GM19239 (cell line): ENCODE results near the gene AP4E1.
"Not testable (repeated sequence)": the region's sequence is repeated elsewhere in the genome, so short reads cannot be mapped to it uniquely, and the experiment has no call there.

Source experiments
- DNase-seq: peaks from one replicate; pipeline ENCODE4 v3.0.0; 2011; ENCODE audit warnings: low spot score; ENCODE audit not compliant: insufficient read length
- FAIRE-seq: peaks from 2 replicates; lab custom pipeline; 2011; peaks lifted over from hg19 to GRCh38; lab: Jason Lieb, UNC

AP4E1 gene

GRCh38 chr15:51006336-51006985 lies 98.0 kb downstream of the AP4E1 start:
- FAIRE-seq (peak; percentile 52), DNase-seq (no peak)

DNA sequence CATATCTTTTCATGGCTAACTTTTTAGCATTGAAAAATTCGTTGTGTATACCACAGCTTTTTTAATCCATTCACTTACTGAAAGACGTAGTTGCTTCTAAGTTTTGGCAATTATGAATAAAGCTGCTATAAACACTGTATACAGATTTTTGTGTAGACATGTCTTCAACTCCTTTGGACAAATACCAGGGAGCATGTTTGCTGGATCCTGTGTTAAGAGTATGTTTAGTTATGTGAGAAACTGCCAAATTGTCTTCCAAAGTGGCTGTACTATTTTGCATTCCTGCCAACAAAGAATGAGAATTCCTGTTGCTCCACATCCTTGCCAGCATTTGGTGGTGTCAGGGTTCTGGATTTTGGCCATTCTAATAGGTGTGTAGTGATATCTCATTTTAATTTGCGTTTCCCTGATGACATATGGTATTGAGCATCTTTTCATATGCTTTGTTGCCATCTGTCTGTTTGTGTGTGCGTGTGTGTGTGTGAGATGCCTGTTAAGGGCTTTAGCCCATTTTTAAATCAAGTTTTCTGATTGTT lies 98.7 kb downstream of the AP4E1 start:
- DNase-seq, result no peak
- no peak for FAIRE-seq

GRCh38 chr15:51011212-51011611 lies 102.7 kb downstream of the AP4E1 start:
- FAIRE-seq, result no peak
- DNase-seq, result no peak

GRCh38 chr15:51016615-51017014 lies 108.1 kb downstream of the AP4E1 start:
- DNase-seq, result no peak
- no peak for FAIRE-seq

GRCh38 chr15:51022206-51022605 lies 113.7 kb downstream of the AP4E1 start:
- DNase-seq, result no peak
- FAIRE-seq, result no peak

DNA sequence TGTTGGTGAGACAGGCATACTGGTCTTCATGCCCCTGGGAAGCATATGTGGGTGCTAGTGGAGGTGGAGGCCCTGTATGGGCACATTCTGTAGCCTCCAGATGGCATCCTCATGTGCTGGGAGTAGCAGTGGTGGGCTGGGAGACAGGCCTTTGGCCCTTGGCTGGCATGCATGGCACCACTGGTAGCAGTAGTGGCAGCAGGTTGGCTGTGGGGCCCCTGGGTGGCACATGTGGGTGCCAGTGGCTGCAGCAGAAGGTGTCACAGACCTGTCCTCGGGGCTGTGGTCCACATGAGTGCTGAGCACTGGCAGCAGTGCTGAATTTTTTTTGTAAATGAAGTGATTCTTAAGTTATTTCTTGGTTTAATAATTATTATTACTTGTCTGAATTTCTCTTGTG lies 115.0 kb downstream of the AP4E1 start:
- no peak for FAIRE-seq
- DNase-seq, result no peak

DNA sequence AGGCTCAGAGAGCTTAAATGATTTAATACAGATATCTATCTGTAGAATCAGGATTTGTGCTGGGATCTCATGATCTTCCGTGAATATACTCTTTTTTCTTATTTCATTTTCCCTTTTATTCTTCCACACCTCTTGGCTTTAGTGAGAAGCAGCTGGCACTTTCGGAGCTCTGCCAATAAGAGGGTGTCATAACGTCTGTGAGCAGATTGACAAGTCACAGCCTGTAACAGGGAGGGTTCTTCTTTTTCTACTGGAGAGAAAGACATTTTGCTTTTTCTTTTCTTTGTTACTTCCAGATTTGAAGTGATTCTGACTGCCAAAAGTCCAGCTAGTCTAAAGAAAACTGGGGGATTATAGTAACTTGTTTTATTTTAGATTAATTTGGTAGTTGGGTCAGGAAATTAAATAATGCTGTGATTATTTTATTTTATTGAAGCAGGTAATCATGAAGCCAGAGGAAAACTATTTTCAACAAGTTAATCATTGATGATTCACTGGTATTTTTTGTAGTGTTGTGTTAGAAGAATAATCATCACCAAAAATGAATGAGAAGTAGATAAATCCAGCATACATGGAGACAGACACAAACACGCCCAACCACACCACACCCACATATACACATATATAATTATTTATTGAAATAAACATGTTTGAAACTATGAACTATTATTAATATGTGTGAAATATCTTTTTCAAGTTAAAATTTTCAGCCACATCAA lies 116.4 kb downstream of the AP4E1 start:
- DNase-seq (no peak), FAIRE-seq (no peak)

DNA sequence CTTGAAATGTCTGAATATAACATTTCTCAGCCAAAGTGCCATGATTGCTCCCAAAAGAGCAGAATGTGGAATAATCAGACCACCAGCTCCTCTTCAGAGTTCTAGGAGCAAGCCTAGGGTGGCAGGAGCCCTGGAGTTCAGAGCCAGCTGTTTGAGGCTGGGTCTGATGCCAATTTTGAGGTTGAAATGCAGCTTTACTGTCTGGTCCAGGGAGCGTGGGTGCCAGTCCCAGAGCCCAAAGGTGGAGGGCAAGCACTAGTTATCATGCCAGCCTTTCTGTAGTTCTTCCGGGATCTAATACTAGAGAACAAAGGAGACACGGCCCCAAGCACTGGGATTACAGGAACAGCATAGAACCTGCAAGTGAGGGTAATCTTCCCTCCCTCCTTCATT lies 117.0 kb downstream of the AP4E1 start:
- DNase-seq (no peak), FAIRE-seq (no peak)

DNA sequence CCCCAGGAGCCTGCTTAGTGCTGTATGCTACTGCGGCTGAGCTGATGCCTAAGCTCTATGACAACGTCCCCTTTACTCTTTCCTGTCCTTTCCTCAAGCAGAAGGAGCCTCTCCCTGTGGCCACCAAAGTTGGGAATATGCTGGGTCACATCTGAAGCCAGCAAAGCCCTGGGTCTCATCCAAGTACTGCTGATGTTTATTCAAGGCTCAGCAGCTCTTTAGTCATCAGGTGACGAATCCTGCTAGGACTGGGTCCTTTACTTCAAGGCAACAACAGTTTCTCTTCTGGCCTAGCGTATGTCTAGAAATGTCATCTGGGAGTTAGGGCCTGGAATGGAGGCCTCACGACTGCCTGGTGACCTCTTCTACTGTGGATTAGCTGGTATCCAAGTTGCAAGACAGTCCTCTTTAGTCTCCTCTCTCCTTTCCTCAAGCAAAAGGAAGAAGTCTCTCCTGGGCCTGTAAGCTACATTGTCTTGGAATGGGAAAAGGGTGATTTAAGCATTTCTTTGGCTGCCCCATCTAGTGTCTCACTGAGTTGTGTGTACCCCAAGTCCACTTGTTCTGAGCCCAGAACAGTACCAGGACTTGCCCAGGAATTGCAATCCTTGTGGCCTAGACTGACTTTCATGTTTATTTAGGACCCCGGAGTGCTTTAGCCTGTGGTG lies 122.3 kb downstream of the AP4E1 start:
- DNase-seq (no peak), FAIRE-seq (no peak)

- not testable (repeated sequence) for FAIRE-seq, DNase-seq
These were observed 129.0 kb downstream of the AP4E1 start for GRCh38 chr15:51037474-51037873.

- no peak for DNase-seq
These were observed 129.9 kb downstream of the AP4E1 start for GRCh38 chr15:51038162-51038973.

DNA sequence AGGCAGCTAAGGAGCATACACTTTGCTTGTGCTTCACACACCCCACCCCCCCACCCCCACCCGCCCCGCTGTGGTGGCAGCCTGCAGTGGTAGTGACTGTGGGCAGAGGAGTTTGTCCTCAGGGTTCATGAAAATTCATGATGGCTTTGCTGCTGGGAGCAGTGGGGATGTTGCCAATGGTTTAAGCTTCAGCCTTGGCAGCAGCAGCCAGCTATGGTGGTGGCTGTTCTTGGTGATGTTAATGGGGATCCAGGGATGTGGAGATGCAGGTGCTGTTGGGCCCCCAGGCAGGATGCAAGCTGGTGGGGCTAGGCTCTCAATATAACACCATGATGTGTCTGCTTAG lies 130.5 kb downstream of the AP4E1 start:
- no peak for FAIRE-seq
- no peak for DNase-seq

More at GRCh38 chr15:51038162-51038973, 129.9 kb downstream of the AP4E1 start:
- no peak for FAIRE-seq

DNA sequence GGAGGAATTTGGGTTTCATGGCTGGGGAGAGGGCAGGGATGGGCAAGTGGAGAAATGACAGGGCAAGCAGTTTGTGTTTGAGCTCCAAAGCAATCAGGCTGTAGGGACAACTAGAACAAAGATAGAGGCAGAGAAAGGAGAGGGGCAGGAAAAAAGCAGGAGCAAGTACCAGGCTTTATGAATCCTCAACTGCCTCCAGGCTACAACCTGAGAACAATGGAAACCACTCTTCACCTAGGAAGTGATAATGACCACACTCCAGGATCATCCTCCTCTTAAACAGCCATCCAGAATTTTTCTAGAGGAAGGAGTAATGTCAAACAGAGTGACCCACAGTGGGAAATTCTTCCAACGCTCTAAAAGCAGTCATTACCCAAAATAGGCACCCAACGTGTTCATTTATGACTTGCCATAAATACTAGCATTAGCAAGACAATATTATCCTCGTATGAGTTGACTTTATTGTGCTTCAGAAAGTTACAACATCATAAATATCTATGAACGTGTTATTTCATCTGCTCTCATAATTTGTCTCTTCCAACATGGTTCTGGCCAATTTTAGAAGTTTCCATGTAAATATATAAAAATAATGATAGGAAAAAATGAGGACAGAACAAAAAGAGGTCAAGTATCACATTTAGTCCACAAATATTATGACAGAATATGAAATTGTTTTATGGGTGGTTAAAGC lies 135.7 kb downstream of the AP4E1 start:
- FAIRE-seq (no peak), DNase-seq (no peak)

DNA sequence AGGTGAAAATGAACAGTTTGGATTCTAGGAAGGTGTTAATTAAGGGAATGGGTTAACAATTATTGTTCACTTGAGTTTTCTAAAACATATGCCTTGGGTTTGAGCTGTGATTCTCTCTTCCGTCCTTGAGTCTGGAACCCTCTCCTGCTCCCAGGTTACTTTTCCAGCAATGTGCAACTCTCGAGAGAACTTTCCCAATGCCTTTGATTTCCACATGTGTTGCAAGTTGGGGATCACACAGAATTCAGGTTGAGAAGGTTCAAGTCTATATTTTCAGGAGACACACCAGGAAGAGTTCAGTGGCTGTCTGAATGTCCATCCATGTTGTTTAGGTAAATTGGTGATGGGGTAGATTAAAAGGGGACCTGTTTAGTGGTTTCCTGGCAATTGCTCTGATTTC lies 137.5 kb downstream of the AP4E1 start:
- DNase-seq (no peak), FAIRE-seq (no peak)

- FAIRE-seq (no peak), DNase-seq (no peak)
These were observed 138.4 kb downstream of the AP4E1 start for GRCh38 chr15:51046799-51047449.

DNA sequence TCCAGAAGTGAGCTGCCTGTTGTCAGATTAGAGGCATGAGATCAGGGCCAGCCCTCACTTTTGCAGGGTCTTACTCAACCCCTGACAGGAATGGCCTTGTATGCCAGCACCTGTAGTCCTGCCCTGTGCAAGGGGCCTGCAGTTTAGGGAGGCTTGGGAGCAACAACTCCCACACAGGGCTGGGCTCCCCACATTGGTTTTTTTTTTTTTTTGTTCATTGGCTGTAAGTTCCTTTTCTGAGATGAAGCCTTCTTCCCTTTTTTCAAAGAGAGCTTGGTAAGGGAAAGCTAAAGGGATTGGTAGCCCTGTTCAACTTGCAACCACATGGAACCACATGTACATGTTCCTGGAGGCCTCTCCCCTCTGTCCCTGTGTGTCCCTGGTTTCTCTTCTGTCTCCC lies 139.8 kb downstream of the AP4E1 start:
- no peak for DNase-seq
- no peak for FAIRE-seq

DNA sequence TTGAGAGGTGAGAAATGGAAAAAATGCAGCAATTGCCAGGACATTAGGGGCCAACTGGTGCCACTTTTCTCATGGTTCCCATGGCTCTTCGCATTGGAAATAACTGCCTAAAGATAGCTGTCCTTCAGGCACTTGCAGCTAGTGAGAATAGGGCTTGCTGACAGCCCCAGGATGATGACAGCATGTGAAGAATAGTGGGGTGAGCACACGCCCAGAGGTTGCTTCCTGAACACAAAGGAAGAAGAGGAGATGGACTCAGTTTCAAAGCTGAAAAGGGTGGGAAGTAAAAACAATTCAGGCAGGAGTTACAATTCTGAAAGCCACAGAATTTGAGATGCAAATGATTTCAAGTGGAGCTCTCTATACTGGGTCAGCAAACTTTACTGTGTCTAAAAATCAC lies 140.6 kb downstream of the AP4E1 start:
- FAIRE-seq (no peak), DNase-seq (no peak)

- FAIRE-seq (no peak), DNase-seq (no peak)
These were observed 143.3 kb downstream of the AP4E1 start for GRCh38 chr15:51051776-51052175.

GRCh38 chr15:51053571-51053970 lies 145.1 kb downstream of the AP4E1 start:
- FAIRE-seq, result no peak
- DNase-seq, result no peak
